GM12891 (cell line): ENCODE results near the gene NPC1L1.

Experiments used
- PAX5 ChIP-seq: IDR thresholded peaks from 2 replicates; pipeline ENCODE4 v1.6.1; 2011; ENCODE audit warnings: low read length, moderate library complexity, mild to moderate bottlenecking; ENCODE audit not compliant: insufficient read depth, severe bottlenecking
- POLR2AphosphoS5 ChIP-seq: IDR thresholded peaks from 2 replicates; pipeline ENCODE4 v1.6.1; 2011; ENCODE audit warnings: low read depth, low read length, control low read depth

DNA sequence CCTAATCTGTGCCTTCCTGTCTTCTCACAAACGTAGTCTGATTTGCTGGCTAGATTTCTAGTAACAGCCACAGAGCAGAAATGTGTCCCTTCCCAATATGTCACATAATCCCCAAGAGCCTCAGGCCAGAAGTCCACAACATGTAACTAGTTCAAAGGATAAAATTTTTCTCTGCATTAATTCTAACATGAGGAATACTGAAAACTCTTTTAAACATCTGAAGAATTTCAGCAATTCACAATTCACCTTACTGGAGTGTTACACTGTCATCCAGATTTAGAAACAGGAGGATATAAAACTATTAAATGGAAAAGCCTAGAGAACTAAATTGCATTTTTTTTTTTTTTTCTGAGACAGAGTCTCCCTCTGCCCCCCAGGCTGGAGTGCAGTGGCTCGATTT, 35.1 kb upstream of the NPC1L1 start:
- TF ChIP-seq POLR2AphosphoS5 (no peak), PAX5 (no peak)
